H9 (cell line): ENCODE data around the gene METTL4. TPM values are rescaled to one million over a fixed set of nuclear protein-coding genes. Genes with fewer than 3 reads are reported as not detected.

Experiments
- DNase-seq: peaks from one replicate; pipeline ENCODE4 v3.0.0-alpha.2; 2017
- H2AFZ ChIP-seq: one replicate; pipeline ENCODE4 v1.6.1; 2013; ENCODE audit warnings: mild to moderate bottlenecking, low read length, control low read depth, moderate library complexity
- H2AK5ac ChIP-seq: 2 replicates; pipeline ENCODE4 v1.6.1; 2013; ENCODE audit warnings: low read length, control low read depth, mixed read lengths; ENCODE audit not compliant: insufficient read length
- H2BK120ac ChIP-seq: one replicate; pipeline ENCODE4 v1.6.1; 2013; ENCODE audit warnings: low read depth, mild to moderate bottlenecking, low read length, control low read depth, inconsistent platforms; ENCODE audit not compliant: poor library complexity, severe bottlenecking
- H2BK12ac ChIP-seq: 2 replicates; pipeline ENCODE4 v1.6.1; 2013; ENCODE audit warnings: low read length, control low read depth, mixed read lengths, low read depth; ENCODE audit not compliant: insufficient read length
- H2BK15ac ChIP-seq: 2 replicates; pipeline ENCODE4 v1.6.1; 2013; ENCODE audit warnings: low read depth, low read length, control low read depth
- H2BK20ac ChIP-seq: one replicate; pipeline ENCODE4 v1.6.1; 2013; ENCODE audit warnings: low read depth, mild to moderate bottlenecking, low read length, control low read depth, inconsistent platforms; ENCODE audit not compliant: poor library complexity, severe bottlenecking
- H2BK5ac ChIP-seq: 2 replicates; pipeline ENCODE4 v1.6.1; 2013; ENCODE audit warnings: low read length, control low read depth, mixed read lengths; ENCODE audit not compliant: insufficient read length
- H3K14ac ChIP-seq: 2 replicates; pipeline ENCODE4 v1.6.1; 2013; ENCODE audit warnings: low read length, control low read depth; ENCODE audit not compliant: insufficient read depth
- H3K18ac ChIP-seq: 2 replicates; pipeline ENCODE4 v1.6.1; 2013; ENCODE audit warnings: low read depth, mild to moderate bottlenecking, mixed read lengths, low read length, control low read depth; ENCODE audit not compliant: insufficient read length
- H3K23ac ChIP-seq: 2 replicates; pipeline ENCODE4 v1.6.1; 2013; ENCODE audit warnings: low read length, control low read depth, mixed read lengths, low read depth; ENCODE audit not compliant: insufficient read length
- H3K23me2 ChIP-seq: 2 replicates; pipeline ENCODE4 v1.6.1; 2013; ENCODE audit warnings: low read depth, mild to moderate bottlenecking, mixed read lengths, low read length, control low read depth; ENCODE audit not compliant: insufficient read length, poor library complexity, severe bottlenecking
- H3K27ac ChIP-seq: 2 replicates; pipeline ENCODE4 v1.5.1; 2013; ENCODE audit warnings: low read length, control low read depth, mixed read lengths, low read depth; ENCODE audit not compliant: insufficient read length
- H3K27me3 ChIP-seq: 2 replicates; pipeline ENCODE4 v1.6.1; 2013; ENCODE audit warnings: low read length, control low read depth, inconsistent platforms; ENCODE audit not compliant: insufficient read depth
- H3K4ac ChIP-seq: 2 replicates; pipeline ENCODE4 v1.6.1; 2013; ENCODE audit warnings: low read depth, mild to moderate bottlenecking, control low read depth, inconsistent platforms, low read length, moderate library complexity
- H3K4me1 ChIP-seq: 2 replicates; pipeline ENCODE4 v1.6.1; 2013; ENCODE audit warnings: low read length, control low read depth, inconsistent platforms; ENCODE audit not compliant: insufficient read depth
- H3K4me2 ChIP-seq: 2 replicates; pipeline ENCODE4 v1.6.1; 2013; ENCODE audit warnings: low read length, control low read depth, mixed read lengths; ENCODE audit not compliant: insufficient read length, insufficient read depth
- H3K56ac ChIP-seq: 2 replicates; pipeline ENCODE4 v1.6.1; 2013; ENCODE audit warnings: low read depth, mild to moderate bottlenecking, mixed read lengths, low read length, control low read depth; ENCODE audit not compliant: insufficient read length
- H3K79me1 ChIP-seq: 2 replicates; pipeline ENCODE4 v1.6.1; 2013; ENCODE audit warnings: low read depth, mild to moderate bottlenecking, moderate library complexity, low read length, control low read depth, inconsistent platforms; ENCODE audit not compliant: insufficient read depth, poor library complexity, severe bottlenecking
- H3K79me2 ChIP-seq: 2 replicates; pipeline ENCODE4 v1.6.1; 2013; ENCODE audit warnings: low read length, control low read depth, inconsistent platforms; ENCODE audit not compliant: insufficient read depth
- H3K9ac ChIP-seq: 2 replicates; pipeline ENCODE4 v1.6.1; 2013; ENCODE audit warnings: low read length, control low read depth, mixed read lengths; ENCODE audit not compliant: insufficient read length; ENCODE audit errors: extremely low read depth
- H3K9me3 ChIP-seq: one replicate; pipeline ENCODE4 v1.6.1; 2013; ENCODE audit warnings: low read depth, low read length, inconsistent platforms; ENCODE audit not compliant: control insufficient read depth
- H3T11ph ChIP-seq: one replicate; pipeline ENCODE4 v1.6.1; 2013; ENCODE audit warnings: mild to moderate bottlenecking, low read length, control low read depth, inconsistent platforms
- H4K20me1 ChIP-seq: one replicate; pipeline ENCODE4 v1.6.1; 2013; ENCODE audit not compliant: control insufficient read depth, insufficient read length, insufficient read depth
- H4K5ac ChIP-seq: 2 replicates; pipeline ENCODE4 v1.6.1; 2013; ENCODE audit warnings: low read depth, mild to moderate bottlenecking, mixed read lengths, low read length, control low read depth; ENCODE audit not compliant: insufficient read length
- H4K8ac ChIP-seq: replicated peaks from 2 replicates; pipeline ENCODE4 v1.6.1; 2013; ENCODE audit warnings: low read length, control low read depth, mixed read lengths, low read depth; ENCODE audit not compliant: insufficient read length
- H4K91ac ChIP-seq: 2 replicates; pipeline ENCODE4 v1.6.1; 2013; ENCODE audit warnings: low read depth, mild to moderate bottlenecking, moderate library complexity, mixed read lengths, low read length, control low read depth; ENCODE audit not compliant: insufficient read length
- H3K27ac Mint-ChIP-seq, 3 experiments: 2 replicates in 2 of 3; 3 replicates in 1 of 3; pipeline ENCODE4 v1.8.0; 2020 to 2021; ENCODE audit warnings: mixed read lengths in 3 of 3, mild to moderate bottlenecking in 1 of 3, moderate library complexity in 1 of 3
- H3K27me3 Mint-ChIP-seq: 2 replicates; pipeline ENCODE4 v1.8.0; 2021; ENCODE audit warnings: low read depth, mild to moderate bottlenecking, moderate library complexity, mixed read lengths
- H3K36me3 Mint-ChIP-seq, 3 experiments: 2 replicates in 2 of 3; 3 replicates in 1 of 3; pipeline ENCODE4 v1.8.0; 2020 to 2021; ENCODE audit warnings: low read depth in 3 of 3, mixed read lengths in 3 of 3; ENCODE audit not compliant: insufficient read depth in 1 of 3
- H3K4me1 Mint-ChIP-seq, 2 experiments: 2 replicates each; pipeline ENCODE4 v1.8.0; 2020; ENCODE audit warnings: mixed read lengths in 2 of 2
- H3K4me3 Mint-ChIP-seq, 2 experiments: 2 replicates in 1 of 2; 3 replicates in 1 of 2; pipeline ENCODE4 v1.8.0; 2020 to 2021; ENCODE audit warnings: mild to moderate bottlenecking in 2 of 2, mixed read lengths in 2 of 2, moderate library complexity in 1 of 2
- H3K9me3 Mint-ChIP-seq, 2 experiments: 2 replicates in 1 of 2; 3 replicates in 1 of 2; pipeline ENCODE4 v1.8.0; 2020; ENCODE audit warnings: mild to moderate bottlenecking in 2 of 2, mixed read lengths in 2 of 2, moderate library complexity in 1 of 2
- CTCF ChIP-seq: fragments of 200-600 bp; sonication (generic); conservative IDR thresholded peaks from 3 replicates; pipeline ENCODE4 v1.8.0; 2021; ENCODE audit warnings: antibody characterized with exemption, mild to moderate bottlenecking
- WGBS: extraction: QIAGEN DNeasy Blood & Tissue Kit; methylation state at CpG from one replicate; pipeline ENCODE4 v1.1.7; 2013; ENCODE audit warnings: missing lambda C conversion rate, low lambda C conversion rate, mixed read lengths; ENCODE audit not compliant: insufficient read length; ENCODE audit errors: extremely low coverage; 5-methylcytosine and 5-hydroxymethylcytosine counted together
- total RNA-seq: library from RNA; stranded (reverse); gene quantifications from 2 replicates; pipeline ENCODE4 v1.2.1, GENCODE V29; 2021

METTL4 gene
- total RNA-seq, 1 experiment from 2014 or later = 14.2 TPM

- no peak overlapping the region for H3K27ac Mint-ChIP-seq
- H3K4me3 Mint-ChIP-seq = no peak overlapping the region
- TF ChIP-seq CTCF = no peak
- Histone ChIP-seq H3K27ac (no peak overlapping the region), H2AK5ac (no peak overlapping the region), H3K79me2 (no peaks in the 10 kb centered on the region), H3K4me2 (no peak overlapping the region), H2BK5ac (no peak overlapping the region), H2BK12ac (no peak overlapping the region), H3K14ac (no peak overlapping the region; the same call in 1 of the 2 replicates), H2BK20ac (no peak overlapping the region), H3K9ac (no peak overlapping the region), H4K5ac (no peak overlapping the region), H3K79me1 (no peaks in the 10 kb centered on the region), H2AFZ (no peak overlapping the region), H3K4me1 (no peaks in the 10 kb centered on the region; the same call in 1 of the 2 replicates), H4K20me1 (no peaks in the 10 kb centered on the region), H3K9me3 (no peaks in the 10 kb centered on the region), H3K27me3 (no peaks in the 10 kb centered on the region), H3K18ac (no peak overlapping the region), H3T11ph (no peak overlapping the region), H4K8ac (no peak overlapping the region), H3K4ac (no peak overlapping the region), H4K91ac (no peak overlapping the region), H3K23ac (no peak overlapping the region), H2BK15ac (no peak overlapping the region), H3K23me2 (no peaks in the 10 kb centered on the region), H2BK120ac (no peak overlapping the region), H3K56ac (no peak overlapping the region)
- H3K9me3 Mint-ChIP-seq = no peaks in the 10 kb centered on the region
- no peaks in the 10 kb centered on the region for H3K36me3 Mint-ChIP-seq
- DNase-seq = no peak
- no CpG with 5 or more reads among the region's 2 CpGs for WGBS
- H3K27me3 Mint-ChIP-seq = no peaks in the 10 kb centered on the region
- no peaks in the 10 kb centered on the region for H3K4me1 Mint-ChIP-seq
Measured at GRCh38 chr18:2512059-2512458, 59.2 kb downstream of the METTL4 start.
